ENCODE results near the gene NFKB1. TPM values are rescaled to one million over a fixed set of nuclear protein-coding genes. Genes with fewer than 3 reads are reported as not detected.
A peak's percentile ranks its signal among the peaks of the same experiment; 100 is the strongest.

The NFKB1 gene
- total and polyA plus RNA-seq, 9 of the 15 experiments (the other 6 are each of a cell fraction or from before 2014, with no cell fraction given): 2.4 to 14.5 (median 10.3) TPM

DNA sequence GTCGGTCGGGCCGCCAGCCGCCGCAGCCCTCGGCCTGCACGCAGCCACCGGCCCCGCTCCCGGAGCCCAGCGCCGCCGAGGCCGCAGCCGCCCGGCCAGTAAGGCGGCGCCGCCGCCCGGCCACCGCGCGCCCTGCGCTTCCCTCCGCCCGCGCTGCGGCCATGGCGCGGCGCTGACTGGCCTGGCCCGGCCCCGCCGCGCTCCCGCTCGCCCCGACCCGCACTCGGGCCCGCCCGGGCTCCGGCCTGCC, 213 bp downstream of the NFKB1 start (continued):
- TF ChIP-seq ZNF133 (CRISPR knock-in tag; IDR thresholded peaks at IDR 0.05) (no peak), RBM25 (IDR thresholded peaks at IDR 0.05; ENCODE audit: low read depth, low read length, severe bottlenecking) (no peak), POLR2H (tag; IDR thresholded peaks at IDR 0.05; ENCODE audit: low read depth) (no peak), GTF2E2 (tag; IDR thresholded peaks at IDR 0.05) (no peak), GABPA (tag; conservative IDR thresholded peaks at IDR 0.05; ENCODE audit: low read depth) (peak; percentile 67; the same call in 1 of the 2 replicates), HNRNPL (IDR thresholded peaks at IDR 0.05; ENCODE audit: low read depth, low read length) (no peak), MAX (CRISPR knock-in tag; IDR thresholded peaks at IDR 0.05) (no peak), RBM34 (IDR thresholded peaks at IDR 0.05; ENCODE audit: borderline replicate concordance, insufficient read depth, low read length) (no peak), PHF21A (IDR thresholded peaks at IDR 0.05; ENCODE audit: borderline replicate concordance, low read depth) (no peak), CXXC5 (CRISPR knock-in tag; IDR thresholded peaks at IDR 0.05) (0 out of 2 replicates have a peak, but pooled peaks have one; percentile 34)
- TF ChIP-seq, protein P1, sequence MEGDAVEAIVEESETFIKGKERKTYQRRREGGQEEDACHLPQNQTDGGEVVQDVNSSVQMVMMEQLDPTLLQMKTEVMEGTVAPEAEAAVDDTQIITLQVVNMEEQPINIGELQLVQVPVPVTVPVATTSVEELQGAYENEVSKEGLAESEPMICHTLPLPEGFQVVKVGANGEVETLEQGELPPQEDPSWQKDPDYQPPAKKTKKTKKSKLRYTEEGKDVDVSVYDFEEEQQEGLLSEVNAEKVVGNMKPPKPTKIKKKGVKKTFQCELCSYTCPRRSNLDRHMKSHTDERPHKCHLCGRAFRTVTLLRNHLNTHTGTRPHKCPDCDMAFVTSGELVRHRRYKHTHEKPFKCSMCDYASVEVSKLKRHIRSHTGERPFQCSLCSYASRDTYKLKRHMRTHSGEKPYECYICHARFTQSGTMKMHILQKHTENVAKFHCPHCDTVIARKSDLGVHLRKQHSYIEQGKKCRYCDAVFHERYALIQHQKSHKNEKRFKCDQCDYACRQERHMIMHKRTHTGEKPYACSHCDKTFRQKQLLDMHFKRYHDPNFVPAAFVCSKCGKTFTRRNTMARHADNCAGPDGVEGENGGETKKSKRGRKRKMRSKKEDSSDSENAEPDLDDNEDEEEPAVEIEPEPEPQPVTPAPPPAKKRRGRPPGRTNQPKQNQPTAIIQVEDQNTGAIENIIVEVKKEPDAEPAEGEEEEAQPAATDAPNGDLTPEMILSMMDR (IDR thresholded peaks at IDR 0.05 in 2 of 3, conservative IDR thresholded peaks at IDR 0.05 in 1 of 3; ENCODE audit: insufficient read depth in 2 of 3, low read depth in 1 of 3, low read length in 3 of 3): peak in 1 of 3 experiments; percentile 3; a peak in 1 of 6 replicates

Data from K562 (cell line).